Measurements from ENCODE around the gene OR11G2.
"Not testable (repeated sequence)": the region's sequence is repeated elsewhere in the genome, so short reads cannot be mapped to it uniquely, and the experiment has no call there.

The OR11G2 gene

DNA sequence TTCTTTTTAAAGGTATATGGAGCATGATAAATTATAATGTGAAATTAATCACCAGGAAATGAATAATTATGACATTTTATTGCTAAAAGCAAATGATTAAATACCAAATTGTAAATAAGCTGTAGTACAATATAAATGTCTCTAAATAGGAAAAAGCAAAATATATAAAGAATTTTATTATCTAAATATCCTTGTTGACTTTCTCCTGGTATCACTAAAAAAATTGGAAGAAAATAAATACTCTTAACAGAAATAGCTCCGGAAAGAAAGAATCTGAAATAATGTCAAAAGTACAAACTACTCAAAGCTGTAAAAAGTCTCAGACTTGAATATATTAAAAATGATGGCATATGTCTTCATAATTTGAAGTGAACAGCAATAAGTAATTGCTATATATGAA is 38.0 kb downstream of the OR11G2 start, which contains the start of gene OR11H7:
Gene OR11H7 (plus strand): TSS at position 301 of the 400 bp plus-strand sequence.
- no peak for DNase-seq

DNA sequence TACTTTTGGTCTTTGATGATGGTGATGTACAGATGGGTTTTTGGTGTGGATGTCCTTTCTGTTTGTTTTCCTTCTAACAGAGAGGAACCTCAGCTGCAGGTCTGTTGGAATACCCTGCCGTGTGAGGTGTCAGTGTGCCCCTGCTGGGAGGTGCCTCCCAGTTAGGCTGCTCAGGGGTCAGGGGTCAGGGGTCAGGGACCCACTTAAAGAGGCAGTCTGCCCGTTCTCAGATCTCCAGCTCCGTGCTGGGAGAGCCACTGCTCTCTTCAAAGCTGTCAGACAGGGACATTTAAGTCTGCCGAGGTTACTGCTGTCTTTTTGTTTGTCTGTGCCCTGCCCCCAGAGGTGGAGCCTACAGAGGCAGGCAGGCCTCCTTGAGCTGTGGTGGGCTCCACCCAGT is 44.7 kb downstream of the OR11G2 start:
- not testable (repeated sequence) for DNase-seq

DNA sequence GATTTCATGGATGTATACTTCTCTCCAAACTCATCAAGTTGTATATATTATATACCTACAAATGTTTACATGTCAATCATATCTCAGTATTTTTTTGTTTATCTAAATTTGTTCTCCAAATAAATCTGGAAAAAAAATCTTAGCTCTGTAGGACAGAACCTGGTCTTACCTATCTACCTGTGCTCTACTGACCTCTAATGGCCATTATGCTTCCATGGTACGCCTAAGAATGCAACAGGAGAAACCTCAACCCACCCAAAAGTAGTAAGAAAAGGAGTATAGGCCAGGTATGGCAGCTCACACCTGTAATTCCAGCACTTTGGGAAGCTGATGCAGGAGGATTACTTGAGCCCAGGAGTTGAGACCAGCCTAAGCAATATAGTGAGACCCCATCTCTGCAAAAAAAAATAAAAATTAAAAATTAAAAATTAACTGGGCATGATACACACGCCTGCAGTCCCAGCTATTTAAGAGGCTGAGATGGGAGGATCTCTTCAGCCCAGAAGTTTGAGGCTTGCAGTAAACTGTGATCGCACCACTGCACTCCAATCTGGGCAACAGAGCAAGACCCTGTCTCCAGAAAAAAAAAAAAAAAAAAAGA is 57.0 kb downstream of the OR11G2 start:
- DNase-seq, result peak; percentile 1

Data from NCI-H345 (cell line).